HG02840 (cell line): ENCODE measurements around the gene CAPN7.

Experiments
- ATAC-seq: cut with Tn5 transposase; IDR thresholded peaks from one replicate; pipeline ENCODE4 v1.9.1; 2021; ENCODE audit warnings: mild to moderate bottlenecking, moderate library complexity, moderate number of reproducible peaks; ENCODE audit not compliant: unreplicated experiment, low FRiP score

The CAPN7 gene

DNA sequence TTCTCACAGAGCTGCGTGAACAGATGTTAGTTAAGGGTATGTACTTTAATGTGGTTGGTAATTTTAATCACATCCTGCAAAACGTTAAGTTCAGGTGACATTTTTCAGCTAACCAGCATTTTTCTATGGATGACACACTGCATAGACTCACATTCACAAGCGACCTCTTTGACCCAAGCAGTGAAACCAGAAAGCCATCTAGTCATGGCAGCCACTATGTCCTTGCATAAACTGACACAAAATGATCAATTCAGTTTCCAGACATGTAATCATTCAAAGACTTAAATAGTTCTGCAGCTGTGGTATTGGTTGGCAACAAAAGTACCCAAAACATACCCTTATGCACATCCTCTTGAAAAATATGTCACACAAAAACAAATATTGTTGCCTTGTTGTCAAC, 7.4 kb upstream of the CAPN7 start:
- no peak for ATAC-seq

DNA sequence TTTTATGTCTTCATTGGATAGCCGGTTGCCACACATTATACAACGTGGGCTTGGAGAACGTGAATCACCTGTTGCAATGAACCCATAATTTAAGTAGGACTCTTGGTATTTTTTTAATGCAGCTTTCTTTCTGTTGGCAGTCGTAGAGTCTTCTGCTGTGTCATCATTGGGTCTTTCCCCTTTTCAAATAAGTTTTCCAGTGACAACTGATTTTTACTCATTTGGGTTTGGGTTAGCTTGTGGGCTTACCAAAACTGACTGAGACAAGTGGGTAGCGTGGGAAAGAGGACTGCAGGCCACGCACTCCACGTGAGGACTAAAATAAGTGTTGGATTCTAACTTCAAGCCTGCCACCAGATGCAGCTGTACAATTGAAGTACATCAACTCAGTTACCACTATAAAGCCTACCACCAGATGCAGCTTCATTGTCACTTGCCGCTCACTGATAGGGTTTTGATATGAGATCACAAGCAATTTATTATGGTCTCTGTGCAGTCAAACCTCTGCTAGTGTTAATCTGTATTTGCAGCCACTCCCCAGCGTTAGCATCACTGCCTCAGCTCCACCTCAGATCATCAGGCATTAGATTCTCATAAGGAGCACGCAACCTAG, 6.4 kb upstream of the CAPN7 start:
- ATAC-seq: no peak

DNA sequence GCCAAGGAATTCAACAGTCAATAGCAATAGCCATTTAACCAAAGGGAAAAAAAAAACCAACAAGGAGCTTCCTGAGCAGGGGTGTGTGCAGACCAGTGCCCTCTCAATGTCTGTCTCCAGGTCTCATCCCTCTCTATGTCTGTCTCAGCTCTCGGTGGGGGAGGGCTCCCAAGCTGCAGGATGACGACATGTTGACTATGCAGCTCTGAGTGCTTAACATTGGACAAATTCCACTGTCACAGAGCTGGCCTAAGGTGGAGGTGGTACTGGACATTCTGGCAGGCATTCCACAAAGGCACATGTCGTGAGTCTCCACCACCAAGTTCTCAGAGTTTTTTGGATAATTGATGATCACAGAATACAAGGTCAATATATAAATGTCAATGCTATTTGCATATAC, 2.0 kb upstream of the CAPN7 start:
- no peak for ATAC-seq

DNA sequence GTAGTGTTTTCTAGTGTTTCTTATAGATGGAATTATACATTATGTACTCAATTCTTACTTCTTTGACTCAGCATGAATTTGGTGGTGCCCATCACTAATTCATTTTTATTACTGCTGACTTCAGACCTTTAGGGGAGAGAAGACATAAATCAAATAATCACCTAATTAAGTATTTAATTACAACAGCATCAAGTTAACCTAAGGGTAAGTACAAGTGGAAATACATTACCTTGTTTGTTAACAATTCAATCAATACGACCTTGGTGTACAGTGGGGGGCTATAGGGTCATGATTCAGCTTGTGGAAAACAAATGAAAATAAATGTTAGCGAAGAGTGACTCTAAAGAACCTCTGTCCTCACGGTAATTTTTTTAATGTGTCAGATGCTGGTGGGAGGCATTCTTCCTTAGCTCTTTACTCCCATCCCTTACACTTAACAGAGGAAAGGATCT, 538 bp upstream of the CAPN7 start:
- no peak for ATAC-seq

DNA sequence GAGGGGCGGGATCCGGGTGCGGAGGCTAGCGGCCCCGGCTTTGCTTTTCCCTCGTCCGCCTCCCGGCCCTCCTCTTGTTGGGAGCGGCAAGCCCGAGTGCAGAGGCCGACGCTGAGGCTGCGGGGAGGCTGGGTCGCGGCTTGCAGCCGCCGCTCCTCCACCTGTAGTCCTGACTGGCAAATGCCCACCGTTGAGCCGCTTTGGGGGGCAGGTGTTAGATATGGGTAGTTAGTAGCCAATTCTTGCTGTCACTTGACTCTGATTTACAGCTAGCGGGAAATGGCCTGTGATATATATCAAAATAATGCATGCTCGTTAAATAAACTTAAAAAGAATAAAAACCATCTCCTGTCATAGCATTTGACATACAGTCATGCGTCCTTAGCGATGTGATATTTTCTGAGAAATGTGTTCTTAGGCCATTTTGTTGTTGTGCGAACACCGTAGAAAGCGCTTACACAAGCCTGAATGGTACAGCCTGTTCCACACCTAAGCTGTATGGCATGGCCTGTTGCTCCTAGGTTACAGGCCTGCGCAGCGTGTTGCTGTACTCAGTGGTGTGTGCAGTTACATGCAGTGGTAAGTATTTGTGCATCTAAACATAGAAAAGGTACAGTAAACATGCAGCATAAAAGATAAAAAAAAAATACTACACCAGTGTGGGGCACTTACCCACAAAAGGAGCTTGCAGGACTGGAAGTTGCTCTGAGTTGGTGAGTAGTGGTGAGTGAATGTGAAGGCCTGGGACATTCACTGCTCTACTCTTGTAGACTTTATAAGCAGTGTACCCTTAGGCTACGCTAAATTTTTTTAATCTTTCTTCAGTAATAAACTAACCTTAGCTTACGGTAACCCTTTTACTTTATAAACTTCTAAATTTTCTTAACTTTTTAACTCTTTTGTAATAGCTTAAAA, 873 bp downstream of the CAPN7 start:
- peak; percentile 16 for ATAC-seq

DNA sequence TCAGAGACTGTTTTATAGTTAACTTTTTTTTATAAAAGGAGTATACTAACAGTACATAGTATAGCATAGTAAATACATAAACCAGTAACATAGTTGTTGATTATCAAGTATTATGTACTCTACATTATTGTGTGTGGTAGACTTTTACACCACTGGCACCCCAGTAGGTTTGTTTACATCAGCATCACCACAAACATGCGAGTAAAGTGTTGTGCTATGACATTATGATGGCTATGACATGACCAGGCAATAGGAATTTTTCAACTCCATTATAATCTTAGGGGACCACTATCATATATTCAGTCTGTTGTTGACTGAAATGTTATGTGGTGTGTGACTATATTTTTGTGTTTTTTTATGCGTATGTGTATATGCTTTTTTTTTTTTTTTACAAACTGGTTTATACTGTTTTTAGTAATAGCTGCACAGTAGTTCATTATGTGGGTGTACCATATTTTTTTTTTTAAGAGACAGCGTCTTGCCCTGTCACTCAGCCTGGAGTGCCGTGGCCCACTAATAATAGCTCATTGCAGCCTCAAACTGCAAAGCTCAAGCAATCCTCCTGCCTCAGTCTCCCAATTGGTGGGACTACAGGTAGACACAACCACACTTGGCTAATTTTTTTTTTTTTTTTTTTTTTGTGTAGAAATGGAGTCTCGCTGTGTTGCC, 1.9 kb downstream of the CAPN7 start:
- no peak for ATAC-seq

DNA sequence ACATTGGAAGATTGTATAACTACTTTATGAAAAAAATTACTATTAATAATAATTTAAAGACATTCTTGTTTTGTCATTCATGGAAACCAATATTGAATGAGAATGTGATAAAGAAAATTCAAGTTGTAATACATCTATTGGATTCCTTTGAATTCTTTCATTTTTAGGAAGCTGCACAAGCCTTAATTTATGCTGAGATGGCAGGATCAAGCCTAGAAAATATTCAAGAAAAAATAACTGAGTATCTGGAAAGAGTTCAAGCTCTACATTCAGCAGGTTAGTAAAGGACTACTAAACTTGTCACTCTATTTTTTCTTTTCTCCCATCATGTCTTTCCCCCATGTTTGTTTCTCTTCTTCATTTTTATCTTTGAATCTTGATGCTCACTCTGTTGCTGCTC, 5.9 kb downstream of the CAPN7 start:
- ATAC-seq: no peak

DNA sequence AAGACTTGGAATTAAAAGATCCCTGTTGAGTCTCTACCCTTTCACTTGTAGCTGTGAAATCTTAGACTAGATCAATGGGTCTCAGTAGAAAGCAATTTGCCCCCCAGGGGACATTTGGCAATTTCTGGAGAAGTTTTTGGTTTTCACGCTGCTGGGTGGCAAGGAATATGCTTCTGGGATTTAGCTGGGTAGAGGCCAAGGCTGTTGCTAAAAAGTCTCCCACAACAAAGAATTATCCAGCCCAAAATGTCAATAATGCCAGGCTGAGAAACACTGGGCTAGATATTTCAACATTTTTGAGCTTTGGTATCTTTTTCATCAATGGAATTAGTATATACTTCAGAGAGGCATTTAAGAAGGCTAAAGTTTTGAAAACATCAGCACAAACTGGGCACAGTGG, 8.7 kb downstream of the CAPN7 start:
- ATAC-seq: no peak

DNA sequence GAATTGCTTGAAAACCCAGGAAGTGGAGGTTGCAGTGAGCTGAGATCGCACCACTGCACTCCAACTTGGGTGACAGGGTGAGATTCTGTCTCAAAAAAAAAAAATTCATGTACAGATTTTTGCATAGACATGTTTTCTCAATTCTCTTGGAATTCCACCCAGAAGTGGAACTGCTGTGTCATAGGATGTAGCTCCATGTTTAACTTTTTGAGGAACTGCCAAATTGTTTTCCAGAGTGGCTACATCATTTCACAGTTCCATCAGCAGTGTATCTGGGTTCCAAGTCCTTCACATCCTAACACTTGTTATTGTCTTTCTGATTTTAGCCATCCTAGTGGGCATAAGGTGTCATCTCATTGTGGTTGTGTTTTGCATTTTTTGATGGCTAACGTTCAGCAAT, 9.9 kb downstream of the CAPN7 start:
- ATAC-seq: no peak

DNA sequence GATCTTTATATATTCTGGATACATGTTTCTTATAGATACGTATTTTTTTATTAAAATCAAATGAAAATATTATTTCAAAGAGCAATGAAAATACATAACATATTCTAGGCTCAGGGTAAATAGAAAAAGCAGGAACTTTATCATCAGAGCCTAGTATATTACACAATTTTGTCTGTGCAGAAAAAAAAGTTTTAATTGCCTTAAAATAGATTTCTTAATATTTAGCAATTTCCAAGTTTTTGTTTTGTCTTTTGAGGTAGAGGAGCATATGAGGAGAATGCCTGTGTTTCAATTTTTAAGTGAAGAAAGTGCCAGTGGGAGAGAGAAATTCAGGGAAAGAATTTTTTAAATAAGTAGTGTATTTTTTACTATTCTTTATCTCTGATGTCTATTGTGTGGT, 10.5 kb downstream of the CAPN7 start:
- ATAC-seq: no peak

DNA sequence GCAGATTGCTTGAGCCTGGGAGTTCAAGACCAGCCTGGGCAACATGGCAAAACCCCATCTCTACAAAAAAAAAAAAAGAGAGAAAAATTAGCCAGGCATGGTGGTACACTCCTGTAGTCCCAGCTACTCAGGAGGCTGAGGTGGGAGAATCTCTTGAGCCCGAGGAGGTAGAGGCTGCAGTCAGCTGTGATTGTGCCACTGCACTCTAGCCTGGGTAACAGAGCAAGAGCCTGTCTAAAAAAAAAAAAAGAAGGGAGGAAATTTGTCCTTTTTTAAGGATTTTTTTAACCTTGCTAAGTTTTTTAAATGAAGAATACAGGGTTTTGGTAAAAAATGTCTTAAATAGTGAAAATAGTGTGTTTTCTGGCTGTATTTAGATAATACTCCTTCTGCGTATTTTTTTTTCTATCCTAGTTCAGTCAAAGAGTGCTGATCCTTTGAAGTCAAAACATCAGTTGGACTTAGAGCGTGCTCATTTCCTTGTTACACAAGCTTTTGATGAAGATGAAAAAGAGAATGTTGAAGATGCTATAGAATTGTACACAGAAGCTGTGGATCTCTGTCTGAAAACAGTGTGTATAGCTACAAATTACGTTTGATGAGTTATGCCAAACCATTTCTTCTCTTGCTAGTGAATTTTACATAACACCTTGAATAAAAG, 11.1 kb downstream of the CAPN7 start:
- ATAC-seq: no peak

DNA sequence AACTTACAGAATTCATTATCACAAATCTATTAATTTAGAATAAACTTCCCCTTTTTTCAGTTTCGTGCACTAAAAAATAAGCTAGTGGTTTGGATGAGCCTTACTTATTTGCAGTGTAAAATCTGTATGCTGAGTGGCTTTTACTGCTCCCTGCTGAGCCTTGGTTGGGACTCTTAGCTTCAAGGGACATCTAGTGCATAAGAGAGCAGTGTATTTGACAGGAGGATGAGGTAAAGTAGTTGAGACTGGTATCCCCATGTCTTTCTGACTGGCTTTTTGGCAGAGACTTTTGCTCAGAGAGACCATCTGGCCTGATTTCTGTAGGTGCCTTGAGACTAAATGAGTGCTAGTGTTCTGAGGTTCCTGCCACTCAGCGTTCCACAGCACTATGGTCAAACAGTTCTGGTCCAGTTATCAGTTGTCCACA, 11.8 kb downstream of the CAPN7 start:
- no peak for ATAC-seq

DNA sequence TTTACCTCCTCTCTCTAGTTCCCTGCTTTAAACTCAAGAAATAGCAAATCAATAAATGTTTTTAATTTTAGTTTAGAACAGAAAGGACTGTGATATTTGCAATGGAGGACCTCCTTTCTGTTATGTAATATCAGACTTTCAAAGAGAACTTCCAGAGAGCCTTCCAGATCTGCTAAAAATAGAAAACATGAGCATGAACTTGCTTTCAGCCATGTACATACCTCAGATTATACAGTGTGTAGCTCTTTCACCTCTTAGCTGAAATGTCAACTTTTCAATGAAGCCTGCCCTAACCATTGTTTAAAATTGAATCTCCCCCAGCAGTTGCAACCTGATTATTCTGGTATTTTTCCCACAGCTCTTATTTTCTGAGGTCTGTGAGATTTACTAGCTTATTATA, 12.6 kb downstream of the CAPN7 start:
- ATAC-seq: no peak

DNA sequence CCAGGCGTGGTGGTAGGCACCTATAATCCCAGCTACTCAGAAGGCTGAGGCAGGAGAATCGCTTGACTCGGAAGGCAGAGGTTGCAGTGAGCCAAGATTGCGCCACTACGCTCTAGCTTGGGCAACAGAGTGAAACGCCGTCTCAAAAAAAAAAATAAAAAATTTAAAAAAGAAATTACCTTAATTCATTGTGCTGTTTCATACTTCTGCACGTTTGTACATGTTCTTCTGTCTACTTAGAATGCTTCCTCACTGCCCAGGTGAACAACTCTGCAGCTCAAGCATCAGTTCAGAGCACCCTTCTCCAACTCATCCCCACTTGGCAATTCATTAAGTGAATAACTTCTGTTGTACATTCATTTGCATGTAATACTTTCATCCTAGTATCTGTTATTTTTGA, 14.0 kb downstream of the CAPN7 start:
- no peak for ATAC-seq

DNA sequence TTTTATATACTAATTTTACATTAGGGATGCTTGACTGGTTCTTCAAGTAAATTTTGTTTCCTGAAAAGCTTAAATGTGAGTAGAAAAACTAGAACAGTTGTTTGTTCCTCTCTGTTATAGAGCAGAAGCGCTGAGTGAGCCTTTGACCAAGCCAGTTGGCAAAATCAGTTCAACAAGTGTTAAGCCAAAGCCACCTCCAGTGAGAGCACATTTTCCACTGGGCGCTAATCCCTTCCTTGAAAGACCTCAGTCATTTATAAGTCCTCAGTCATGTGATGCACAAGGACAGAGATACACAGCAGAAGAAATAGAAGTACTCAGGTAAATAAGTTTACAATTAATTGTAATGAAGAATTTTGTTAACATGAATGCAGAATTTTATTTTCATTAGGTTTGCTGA, 14.6 kb downstream of the CAPN7 start:
- ATAC-seq: no peak

DNA sequence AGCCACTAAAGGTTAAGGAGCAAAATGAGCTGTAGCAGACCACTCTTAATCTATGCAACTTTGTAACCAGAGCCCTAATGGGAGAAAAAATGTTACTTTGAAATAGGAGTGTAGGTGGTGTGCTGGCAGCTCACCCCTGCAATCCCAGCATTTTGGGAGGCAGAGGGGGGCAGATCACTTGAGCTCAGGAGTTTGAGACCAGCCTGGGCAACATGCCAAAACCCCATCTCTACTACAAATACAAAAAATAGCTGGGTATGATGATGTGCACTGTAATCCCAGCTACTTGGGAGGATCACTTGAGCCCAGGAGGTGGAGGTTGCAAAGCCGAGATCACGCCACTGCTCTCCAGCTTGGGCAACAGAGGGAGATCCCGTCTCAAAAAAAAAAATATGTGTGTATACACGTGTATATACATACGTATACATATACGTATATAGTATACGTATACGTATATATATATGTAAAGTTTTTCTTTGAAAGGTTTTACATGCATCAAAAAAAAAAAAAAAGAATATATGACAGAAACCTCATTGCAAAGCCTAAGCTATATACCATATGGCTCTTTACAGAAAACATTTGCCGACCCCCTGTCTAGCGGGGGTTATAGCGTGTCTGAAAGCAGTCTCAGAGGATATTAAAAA, 15.7 kb downstream of the CAPN7 start:
- ATAC-seq: no peak

DNA sequence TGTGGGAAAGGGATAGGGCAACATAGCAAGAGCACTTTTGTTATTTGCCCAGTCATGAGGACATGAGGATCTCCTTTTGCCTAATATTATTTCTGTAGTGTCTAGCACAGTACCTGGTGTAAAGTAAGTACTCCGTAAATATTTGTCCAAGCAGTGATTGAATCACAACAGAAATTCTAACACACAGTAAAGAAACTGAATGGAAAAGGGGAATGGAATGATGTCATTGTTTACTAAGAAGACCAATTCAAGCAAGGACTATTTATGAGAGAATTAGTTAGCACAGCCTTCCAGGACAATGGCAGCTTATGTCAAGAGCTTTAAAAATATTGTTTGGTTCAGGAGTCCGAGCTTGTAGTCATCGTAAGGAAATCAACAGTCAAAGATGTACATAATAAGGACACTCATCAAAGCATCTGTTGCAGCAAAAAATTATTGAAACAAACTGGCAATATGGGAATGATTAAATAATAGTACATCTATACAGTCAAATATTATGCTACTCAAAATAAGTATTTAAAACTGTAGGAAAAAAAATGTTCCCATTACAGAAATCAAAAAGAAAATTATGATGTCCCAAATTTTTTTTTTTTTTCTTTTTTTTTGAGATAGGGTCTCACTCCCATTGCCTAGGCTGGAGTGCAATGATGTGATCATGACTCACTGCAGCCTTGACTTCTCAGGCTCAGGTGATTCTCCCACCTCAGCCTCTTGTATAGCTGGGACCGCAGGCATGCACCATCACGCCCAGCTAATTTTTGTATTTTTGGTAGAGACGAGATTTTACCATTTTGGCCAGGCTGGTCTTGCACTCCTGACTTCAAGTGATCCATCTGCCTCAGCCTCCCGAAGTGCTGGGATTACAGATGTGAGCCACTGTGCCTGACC, 17.9 kb downstream of the CAPN7 start:
- no peak for ATAC-seq

DNA sequence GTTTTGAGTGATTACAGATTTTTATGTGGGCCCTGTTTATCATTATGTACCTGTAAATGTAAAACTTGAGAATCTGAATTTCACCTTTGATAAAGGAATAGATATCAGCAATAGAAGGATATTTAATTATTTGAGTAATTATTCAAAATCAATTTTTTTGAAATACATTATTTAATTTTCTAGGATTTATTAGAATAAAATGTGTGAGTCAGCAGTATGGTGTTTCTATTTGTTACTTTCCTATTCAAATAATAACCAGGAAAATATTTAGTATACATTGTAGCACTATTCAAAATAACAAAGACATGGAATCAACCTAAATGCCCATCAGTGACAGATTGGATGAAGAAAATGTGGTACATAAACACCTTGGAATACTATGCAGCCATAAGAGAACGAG, 22.1 kb downstream of the CAPN7 start:
- ATAC-seq: no peak

DNA sequence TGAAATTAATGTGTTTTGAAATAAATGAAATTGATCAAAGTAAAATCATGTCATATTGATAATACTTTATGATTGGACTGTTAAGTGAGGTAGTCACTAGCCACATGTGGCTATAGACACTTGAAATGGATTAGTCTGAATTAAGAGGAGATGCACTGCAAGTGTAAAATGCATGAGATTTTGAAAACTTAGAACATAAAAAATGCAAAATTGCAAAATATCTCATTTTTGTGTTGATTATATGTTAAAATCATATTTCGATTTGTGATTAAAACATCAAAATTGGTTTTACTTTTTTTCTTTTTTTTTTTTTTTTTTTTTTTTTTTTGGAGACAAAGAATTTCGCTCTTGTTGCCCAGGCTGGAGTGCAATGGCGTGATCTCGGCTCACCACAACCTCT, 23.2 kb downstream of the CAPN7 start:
- no peak for ATAC-seq

DNA sequence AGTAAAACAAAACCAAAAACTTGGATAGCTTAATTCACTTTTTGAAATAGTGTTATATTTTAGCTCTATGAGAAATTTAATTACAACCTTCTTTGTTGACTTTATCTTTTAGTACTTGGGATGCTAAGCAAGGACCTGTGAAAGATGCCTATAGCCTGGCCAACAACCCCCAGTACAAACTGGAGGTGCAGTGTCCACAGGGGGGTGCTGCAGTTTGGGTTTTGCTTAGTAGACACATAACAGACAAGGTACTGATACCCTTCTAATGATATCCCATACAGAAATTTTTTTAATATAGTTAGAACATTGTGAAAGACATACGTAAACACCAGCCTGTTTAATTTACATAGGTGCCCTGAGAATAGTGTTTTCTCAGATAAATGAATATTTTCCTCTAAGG, 35.3 kb downstream of the CAPN7 start:
- no peak for ATAC-seq
